ENCODE results near the gene PCGF3. TPM values are rescaled to one million over a fixed set of nuclear protein-coding genes. Genes with fewer than 3 reads are reported as not detected.

Gene PCGF3
- total and polyA plus RNA-seq, 12 donors = 17.5 to 50.8 (median 21.9) TPM

GRCh38 chr4:743463-744211 lies 38.0 kb downstream of the PCGF3 start:
- WGBS, 2 donors = 82 to 83% methylated on average over 22 of the region's 22 CpGs
- H3K36me3 ChIP-seq = peaks cover 0 to 64% (median 23%) of the 10 kb centered on the region in 9 donors

GRCh38 chr4:744212-744841 lies 38.7 kb downstream of the PCGF3 start:
- H3K4me3 ChIP-seq = no peak overlapping the region
- peaks cover 0 to 64% (median 17%) of the 10 kb centered on the region in 9 donors for H3K36me3 ChIP-seq
- H3K9me3 ChIP-seq = no peaks in the 10 kb centered on the region
- ATAC-seq (no peak), DNase-seq (peak in 1 of 2 donors; percentile 7)
- no peaks in the 10 kb centered on the region for H3K27me3 ChIP-seq
- H3K4me1 ChIP-seq = peaks cover 0 to under 1% (median 0%) of the 10 kb centered on the region in 9 donors
- H3K27ac ChIP-seq = no peak overlapping the region
- 92 to 95% methylated on average over 33 to 34 of the region's 44 CpGs for WGBS, 2 donors
- no peak for TF ChIP-seq CTCF (IDR thresholded peaks at IDR 0.05)
- intact Hi-C loops (cut with DNase I) = loop anchor here in 2 of 10 donors (5.0 to 10.0 kb wide), 3 partner anchors 150 to 253 kb away; no protein-coding TSS in a partner anchor

More at GRCh38 chr4:743463-744211, 38.0 kb downstream of the PCGF3 start:
- TF ChIP-seq CTCF (IDR thresholded peaks at IDR 0.05) = no peak
- Histone ChIP-seq H3K4me1 (no peaks in the 10 kb centered on the region), H3K27me3 (no peaks in the 10 kb centered on the region), H3K9me3 (no peaks in the 10 kb centered on the region), H3K4me3 (no peak overlapping the region), H3K27ac (no peak overlapping the region)
- intact Hi-C loops (cut with DNase I) = loop anchor here in 2 of 10 donors (5.0 to 10.0 kb wide), 3 partner anchors 151 to 254 kb away; no protein-coding TSS in a partner anchor
- DNase-seq = peak in 1 of 2 donors; percentile 3
- no peak for ATAC-seq

- H3K36me3 ChIP-seq = peaks cover 0 to 64% (median 14%) of the 10 kb centered on the region in 9 donors
- no peaks in the 10 kb centered on the region for H3K27me3 ChIP-seq
- peaks cover 0 to 27% (median 12%) of the 10 kb centered on the region in 9 donors for H3K4me1 ChIP-seq
- intact Hi-C loops (cut with DNase I) = loop anchor here in 2 of 10 donors (10.0 kb wide), 2 partner anchors 147 to 207 kb away; no protein-coding TSS in a partner anchor
- ATAC-seq (no peak), DNase-seq (peak in 1 of 2 donors; percentile 6)
- H3K4me3 ChIP-seq = no peak overlapping the region
- no peak overlapping the region for H3K27ac ChIP-seq
- no peaks in the 10 kb centered on the region for H3K9me3 ChIP-seq
- WGBS, 2 donors = 94 to 95% methylated on average over 23 of the region's 34 CpGs
- no peak for TF ChIP-seq CTCF (IDR thresholded peaks at IDR 0.05)
Observed at GRCh38 chr4:747546-748170, 42.0 kb downstream of the PCGF3 start.

- H3K36me3 ChIP-seq = peaks cover 0 to 69% (median 16%) of the 10 kb centered on the region in 9 donors
- no peak overlapping the region for H3K27ac ChIP-seq
- ATAC-seq (no peak), DNase-seq (peak in 1 of 2 donors; percentile 2)
- no peak for TF ChIP-seq CTCF (IDR thresholded peaks at IDR 0.05)
- no peak overlapping the region for H3K4me3 ChIP-seq
- intact Hi-C loops (cut with DNase I) = loop anchor here in 2 of 10 donors (10.0 kb wide), 2 partner anchors 146 to 206 kb away; no protein-coding TSS in a partner anchor
- H3K27me3 ChIP-seq = no peaks in the 10 kb centered on the region
- 95% methylated on average over 19 of the region's 19 CpGs for WGBS, 2 donors
- no peaks in the 10 kb centered on the region for H3K9me3 ChIP-seq
- H3K4me1 ChIP-seq = peaks cover 0 to 27% (median 12%) of the 10 kb centered on the region in 9 donors
Observed at GRCh38 chr4:748461-748860, 42.8 kb downstream of the PCGF3 start.
